Stimulated activated effector memory CD8-positive, alpha-beta T cell treated with anti-CD3 and anti-CD28 coated beads, Interleukin-12 subunit alpha, Interleukin-12 subunit beta, amount 100 ng/mL, for 72 hours (primary cell): ENCODE measurements around the gene SLC25A28.

Experiments used
- ATAC-seq: fragments of 150-1000 bp; cut with Tn5 transposase; 2 replicates; pipeline ENCODE4 v1.10.0; 2021
- DNase-seq, 2 donors: peaks; one replicate each; pipeline ENCODE4 v3.0.0; 2021 to 2022; ENCODE audit warnings: low spot score in 2 of 2
- H3K27ac Mint-ChIP-seq: one replicate; pipeline ENCODE4 v1.8.0; 2022; ENCODE audit warnings: mild to moderate bottlenecking, mixed read lengths
- H3K36me3 Mint-ChIP-seq: one replicate; pipeline ENCODE4 v1.8.0; 2022; ENCODE audit warnings: mild to moderate bottlenecking, mixed read lengths
- H3K4me1 Mint-ChIP-seq: one replicate; pipeline ENCODE4 v1.8.0; 2022; ENCODE audit warnings: mixed read lengths
- H3K4me3 Mint-ChIP-seq: one replicate; pipeline ENCODE4 v1.8.0; 2022; ENCODE audit warnings: mild to moderate bottlenecking, mixed read lengths
- H3K9me3 Mint-ChIP-seq: one replicate; pipeline ENCODE4 v1.8.0; 2022; ENCODE audit warnings: mixed read lengths

SLC25A28 gene, protein sequence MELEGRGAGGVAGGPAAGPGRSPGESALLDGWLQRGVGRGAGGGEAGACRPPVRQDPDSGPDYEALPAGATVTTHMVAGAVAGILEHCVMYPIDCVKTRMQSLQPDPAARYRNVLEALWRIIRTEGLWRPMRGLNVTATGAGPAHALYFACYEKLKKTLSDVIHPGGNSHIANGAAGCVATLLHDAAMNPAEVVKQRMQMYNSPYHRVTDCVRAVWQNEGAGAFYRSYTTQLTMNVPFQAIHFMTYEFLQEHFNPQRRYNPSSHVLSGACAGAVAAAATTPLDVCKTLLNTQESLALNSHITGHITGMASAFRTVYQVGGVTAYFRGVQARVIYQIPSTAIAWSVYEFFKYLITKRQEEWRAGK

DNA sequence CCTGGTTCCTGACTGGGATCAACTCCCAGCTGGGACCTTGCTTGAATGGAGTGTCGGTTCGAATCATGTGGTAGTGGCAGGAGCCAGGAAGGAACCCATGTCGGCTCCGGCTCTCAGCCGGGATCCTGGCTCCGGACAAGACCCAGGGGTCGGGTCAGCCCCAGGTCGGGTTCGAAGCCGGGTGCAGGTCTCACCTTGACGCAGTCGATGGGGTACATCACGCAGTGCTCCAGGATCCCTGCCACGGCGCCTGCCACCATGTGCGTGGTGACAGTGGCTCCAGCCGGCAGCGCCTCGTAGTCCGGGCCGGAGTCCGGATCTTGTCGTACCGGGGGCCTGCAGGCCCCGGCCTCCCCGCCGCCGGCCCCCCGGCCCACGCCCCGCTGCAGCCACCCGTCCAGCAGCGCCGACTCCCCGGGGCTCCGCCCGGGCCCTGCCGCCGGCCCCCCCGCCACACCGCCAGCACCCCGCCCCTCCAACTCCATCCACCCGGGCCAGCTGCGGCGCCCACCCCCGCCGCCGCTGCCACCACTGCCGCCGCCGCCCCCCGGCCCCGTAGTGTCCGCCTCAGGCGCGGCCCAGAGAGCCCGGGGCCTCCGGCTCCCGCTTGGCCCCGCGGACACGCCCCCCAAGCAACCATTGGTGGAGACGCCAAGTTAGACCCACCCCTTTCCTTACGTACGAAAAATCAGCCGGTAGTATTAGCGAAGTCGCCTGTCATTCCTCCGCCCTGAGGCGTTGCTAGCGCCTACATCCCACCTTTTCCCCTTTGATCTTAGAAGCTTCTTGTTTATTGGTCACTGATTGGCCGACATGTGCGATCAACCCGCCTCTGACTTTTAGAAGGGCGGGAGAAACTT lies at the start of gene SLC25A28:
SLC25A28 (minus strand) TSS at position 589 of the 860 bp plus-strand sequence; CDS start at position 485, 104 bp downstream.
- no peaks in the 10 kb centered on the region for H3K9me3 Mint-ChIP-seq
- H3K27ac Mint-ChIP-seq: peak within 1 kb of the TSS; percentile 96
- peaks cover 35% of the 10 kb centered on the region for H3K36me3 Mint-ChIP-seq
- H3K4me1 Mint-ChIP-seq: peaks cover 62% of the 10 kb centered on the region
- DNase-seq (peak; percentile 74 to 78), ATAC-seq (peak; percentile 87)
- H3K4me3 Mint-ChIP-seq: peak within 1 kb of the TSS; percentile 69

DNA sequence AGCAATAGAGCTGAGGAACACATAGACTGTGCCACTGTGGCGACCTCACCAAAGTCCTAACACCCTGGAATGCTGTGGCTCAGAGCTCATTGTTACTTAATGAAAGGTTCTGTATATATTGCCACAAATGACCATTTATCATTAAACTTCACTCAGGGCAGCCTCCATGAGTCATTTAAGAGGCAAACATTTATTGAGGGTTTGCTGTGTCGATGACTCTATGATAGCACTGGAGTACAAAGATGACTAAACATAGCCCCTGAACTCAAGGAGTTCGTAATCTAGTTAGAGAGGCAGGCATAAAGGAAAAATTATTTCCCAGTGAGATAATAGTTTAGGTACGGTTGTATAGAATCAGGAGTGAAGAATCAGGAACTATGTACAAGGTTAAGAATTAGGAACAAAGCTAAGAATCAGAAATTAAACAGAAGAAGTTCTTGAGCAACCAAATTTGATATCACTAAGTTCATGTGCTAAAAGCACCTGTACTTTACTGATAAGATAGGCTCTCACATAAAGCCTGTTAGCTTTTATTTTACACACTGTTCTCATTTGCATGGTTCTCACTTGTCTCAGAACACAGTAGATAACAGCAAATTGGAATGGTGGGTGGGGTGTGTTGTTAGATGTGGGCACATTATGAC lies 47.0 kb upstream of the SLC25A28 start:
- Mint-ChIP-seq H3K4me1 (peaks cover 7% of the 10 kb centered on the region), H3K27ac (no peak overlapping the region), H3K36me3 (peaks cover 61% of the 10 kb centered on the region), H3K9me3 (no peaks in the 10 kb centered on the region), H3K4me3 (no peak overlapping the region)
- DNase-seq (no peak), ATAC-seq (peak; percentile 65)

DNA sequence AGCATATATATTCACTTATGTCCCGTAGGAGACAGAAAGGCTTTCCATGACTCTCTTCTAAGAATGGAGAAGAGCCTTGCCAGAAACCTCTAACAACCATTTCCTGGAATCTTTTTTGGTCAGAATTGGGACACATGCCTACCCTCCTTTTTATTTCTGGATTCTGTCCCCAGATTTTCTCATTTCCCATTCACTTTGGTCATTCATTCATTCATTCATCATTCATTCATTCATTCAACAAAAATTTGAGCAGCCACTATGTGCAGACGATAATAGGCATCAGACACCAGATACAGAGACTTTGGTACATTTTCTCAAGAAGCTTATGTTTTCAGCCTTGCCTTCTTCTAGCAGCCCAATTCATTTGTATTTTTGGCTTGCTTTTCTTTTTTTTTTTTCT lies 45.1 kb upstream of the SLC25A28 start:
- Mint-ChIP-seq H3K4me1 (peaks cover 11% of the 10 kb centered on the region), H3K9me3 (no peaks in the 10 kb centered on the region), H3K4me3 (no peak overlapping the region), H3K27ac (no peak overlapping the region), H3K36me3 (peaks cover 60% of the 10 kb centered on the region)
- no peak for DNase-seq
- ATAC-seq: no peak

DNA sequence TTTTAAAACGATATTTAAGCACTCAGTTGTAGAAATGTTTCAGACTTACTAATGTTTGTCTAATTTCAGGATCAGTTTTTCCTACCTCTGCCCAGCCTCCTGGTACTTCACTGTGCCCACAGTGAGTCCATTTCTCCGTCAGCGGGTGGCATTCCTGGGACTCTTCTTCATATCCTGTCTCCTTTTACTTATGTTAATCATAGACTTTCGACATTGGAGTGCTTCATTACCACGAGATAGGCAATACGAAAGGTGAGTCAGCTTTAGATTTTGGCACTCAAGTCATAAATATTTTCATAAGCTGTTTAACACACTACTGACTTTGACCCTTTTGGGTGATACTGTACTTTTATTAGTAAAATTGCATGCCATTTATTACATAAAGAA lies 41.1 kb upstream of the SLC25A28 start:
- Mint-ChIP-seq H3K27ac (no peak overlapping the region), H3K9me3 (no peaks in the 10 kb centered on the region), H3K4me1 (peaks cover 30% of the 10 kb centered on the region), H3K4me3 (no peak overlapping the region), H3K36me3 (peaks cover 38% of the 10 kb centered on the region)
- ATAC-seq (no peak), DNase-seq (no peak)

DNA sequence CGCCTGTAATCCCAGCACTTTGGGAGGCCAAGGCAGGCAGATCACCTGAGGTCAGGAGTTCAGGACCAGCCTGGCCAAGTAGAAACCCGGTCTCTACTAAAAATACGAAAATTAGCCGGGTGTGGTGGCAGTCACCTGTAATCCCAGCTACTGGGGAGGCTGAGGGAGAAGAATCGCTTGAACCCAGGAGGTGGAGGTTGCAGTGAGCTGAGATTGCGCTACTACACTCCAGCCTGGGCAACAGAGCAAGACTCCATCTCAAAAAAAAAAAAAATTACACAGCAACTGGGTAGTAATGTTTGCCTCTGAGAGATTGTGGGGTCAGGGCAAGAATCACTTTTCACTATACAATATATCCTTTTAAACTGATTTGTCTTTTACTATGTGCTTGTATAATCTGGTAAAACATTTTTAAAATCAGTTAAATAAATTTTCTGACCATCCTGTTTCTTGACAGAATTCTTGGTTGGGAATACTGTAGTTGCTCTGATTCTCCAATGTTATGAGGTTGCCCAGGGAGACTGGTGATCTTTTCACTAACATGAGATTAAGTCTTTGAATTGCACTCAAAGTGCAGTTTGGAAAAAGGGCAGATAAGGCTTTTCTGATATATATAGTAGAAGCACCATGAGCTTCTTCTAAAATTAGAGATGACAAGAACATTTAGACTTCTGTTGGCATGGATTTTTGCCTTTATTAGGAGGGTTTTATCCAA lies 40.6 kb upstream of the SLC25A28 start:
- no peaks in the 10 kb centered on the region for H3K9me3 Mint-ChIP-seq
- ATAC-seq (no peak), DNase-seq (no peak)
- peaks cover 30% of the 10 kb centered on the region for H3K4me1 Mint-ChIP-seq
- peaks cover 33% of the 10 kb centered on the region for H3K36me3 Mint-ChIP-seq
- H3K27ac Mint-ChIP-seq: no peak overlapping the region
- no peak overlapping the region for H3K4me3 Mint-ChIP-seq

DNA sequence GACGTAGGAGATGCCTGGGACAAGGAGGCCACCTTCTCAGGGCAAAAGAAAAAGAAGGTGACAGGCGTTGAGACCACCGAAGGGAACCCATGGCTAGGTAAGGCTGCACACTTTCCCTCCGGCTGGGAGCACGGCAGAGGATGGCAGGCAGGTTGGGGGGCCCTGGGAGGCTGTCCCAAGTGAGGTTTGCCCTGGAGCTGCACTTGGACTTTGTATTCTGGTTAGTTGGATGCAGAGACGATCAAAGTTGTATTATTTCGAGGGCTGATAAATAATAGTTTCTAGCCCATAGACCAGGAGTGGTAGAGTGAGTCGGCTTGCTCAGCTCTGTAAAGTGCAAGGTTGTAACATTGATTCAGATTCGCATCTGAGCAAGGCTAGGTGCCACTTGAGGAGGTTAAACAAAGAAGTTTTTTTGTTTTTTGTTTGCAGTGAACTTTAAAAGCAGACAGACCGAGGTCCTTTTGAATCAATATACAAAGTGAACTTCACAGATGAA lies 39.7 kb upstream of the SLC25A28 start:
- H3K4me1 Mint-ChIP-seq: peaks cover 30% of the 10 kb centered on the region
- peaks cover 24% of the 10 kb centered on the region for H3K36me3 Mint-ChIP-seq
- DNase-seq (no peak), ATAC-seq (no peak)
- peak overlapping the region; percentile 85 for H3K4me3 Mint-ChIP-seq
- peak overlapping the region; percentile 97 for H3K27ac Mint-ChIP-seq
- no peaks in the 10 kb centered on the region for H3K9me3 Mint-ChIP-seq

DNA sequence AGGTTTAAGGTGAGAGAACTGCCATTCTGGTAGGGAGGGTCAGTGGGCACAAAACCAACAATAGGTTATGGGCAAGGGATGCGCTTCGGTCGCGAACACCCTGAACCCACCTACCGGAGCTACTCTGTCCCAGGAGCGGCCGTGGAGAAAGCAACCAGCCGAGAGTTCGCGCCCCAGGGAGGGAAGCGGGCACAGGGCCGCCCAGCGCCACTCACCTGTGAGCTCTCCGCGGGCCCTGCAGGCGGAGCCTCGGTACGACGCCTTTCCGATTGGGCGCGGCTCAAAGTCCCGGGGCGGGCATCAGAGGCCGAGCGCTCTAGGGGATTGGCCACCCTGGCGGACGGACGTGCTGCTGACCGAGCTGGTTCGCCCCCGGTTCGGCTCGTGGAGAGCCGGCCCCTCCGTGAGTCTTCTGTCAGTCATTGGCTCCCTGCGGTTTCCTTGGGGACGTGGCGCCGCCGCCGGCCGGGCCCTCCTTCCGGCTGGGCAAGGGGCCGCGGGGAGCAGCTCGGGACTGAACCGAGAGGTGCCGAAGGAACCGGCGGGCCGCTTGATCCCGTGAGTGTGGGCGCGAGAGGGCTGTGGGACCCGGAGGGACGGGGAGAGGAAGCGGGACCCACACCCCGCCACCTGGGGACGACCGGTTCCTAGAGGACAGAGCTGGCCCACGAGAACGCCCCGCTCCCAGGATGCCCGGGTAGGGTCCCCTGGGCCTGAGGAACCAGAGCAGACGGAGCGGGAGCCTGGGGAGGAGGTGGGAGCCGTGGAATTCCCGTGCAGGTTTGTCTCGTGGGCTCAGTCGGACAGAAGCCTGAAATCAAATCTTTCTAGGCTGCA lies 39.0 kb upstream of the SLC25A28 start, which contains the start of gene ENTPD7:
ENTPD7 (plus strand) TSS at position 479 of the 837 bp plus-strand sequence. CDS start 448 bp downstream, outside the sequence.
- Mint-ChIP-seq H3K9me3 (no peaks in the 10 kb centered on the region), H3K36me3 (peaks cover 20% of the 10 kb centered on the region), H3K4me1 (peaks cover 30% of the 10 kb centered on the region), H3K4me3 (peak within 1 kb of the TSS; percentile 85), H3K27ac (peak within 1 kb of the TSS; percentile 97)
- DNase-seq (peak; percentile 85 to 94), ATAC-seq (peak; percentile 99)

DNA sequence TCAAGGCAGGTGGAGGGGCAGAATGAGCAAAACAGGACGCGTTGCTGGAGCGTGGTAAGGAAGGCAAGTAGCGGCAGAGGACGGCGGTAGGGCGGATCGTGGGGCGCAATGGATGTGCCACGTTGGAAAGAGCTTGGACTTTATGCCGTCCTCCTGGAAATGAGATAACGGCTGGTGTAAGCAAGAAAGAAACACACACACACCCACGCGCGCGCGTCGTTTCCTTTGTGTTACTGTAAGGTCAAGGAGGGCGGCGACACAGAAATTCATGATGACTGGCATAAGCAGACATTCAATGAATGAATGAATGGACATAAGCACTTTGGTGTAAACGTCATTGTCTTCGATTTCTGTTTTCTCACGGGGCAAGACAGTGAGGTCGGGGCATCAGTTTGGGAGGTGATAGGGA lies 38.4 kb upstream of the SLC25A28 start:
- peak overlapping the region; percentile 85 for H3K4me3 Mint-ChIP-seq
- H3K9me3 Mint-ChIP-seq: no peaks in the 10 kb centered on the region
- ATAC-seq: peak; percentile 54
- H3K36me3 Mint-ChIP-seq: peaks cover 15% of the 10 kb centered on the region
- peak; percentile 40 to 74 for DNase-seq
- peaks cover 30% of the 10 kb centered on the region for H3K4me1 Mint-ChIP-seq
- peak overlapping the region; percentile 97 for H3K27ac Mint-ChIP-seq

DNA sequence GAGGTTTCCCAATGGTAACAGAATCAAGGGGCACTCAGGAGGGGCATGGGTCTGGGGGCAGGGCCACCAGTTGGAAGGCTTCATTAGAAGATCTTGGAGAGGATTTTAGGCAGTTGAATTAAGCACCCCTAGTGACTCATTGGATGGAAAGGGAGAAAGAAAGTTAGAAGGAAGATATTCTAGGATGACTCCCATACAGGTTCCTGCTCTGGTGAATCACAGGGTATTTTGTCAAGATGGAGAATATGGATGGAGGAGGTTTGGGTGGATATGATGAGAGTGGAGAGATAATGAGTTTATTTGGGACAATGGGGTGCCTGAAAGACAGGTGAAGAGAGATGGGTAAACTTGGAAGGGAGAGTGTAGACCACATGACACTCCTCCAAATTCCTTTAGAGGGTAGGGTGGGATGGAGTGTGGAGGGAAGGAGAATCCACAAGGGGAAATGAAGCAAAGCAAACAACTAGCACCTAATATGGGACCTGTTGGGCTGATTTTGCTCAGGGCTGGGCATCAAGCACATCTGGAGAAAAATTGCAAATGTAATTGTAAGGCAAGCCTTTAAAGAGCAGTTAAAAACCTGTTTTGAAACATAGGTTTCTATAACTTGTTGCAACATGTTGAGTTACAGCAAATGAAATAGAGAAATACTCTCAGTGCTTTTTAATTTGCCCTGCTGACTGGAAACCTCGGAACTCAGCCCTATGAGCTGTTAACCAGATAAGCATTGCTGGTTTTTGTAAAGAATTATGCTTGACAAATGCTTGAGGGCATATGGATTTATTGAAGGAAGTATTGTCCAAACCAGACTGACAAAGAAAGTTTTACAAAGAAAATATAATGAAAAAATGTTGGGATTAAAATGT lies 36.2 kb upstream of the SLC25A28 start:
- ATAC-seq: no peak
- H3K27ac Mint-ChIP-seq: no peak overlapping the region
- H3K4me1 Mint-ChIP-seq: peaks cover 24% of the 10 kb centered on the region
- no peaks in the 10 kb centered on the region for H3K9me3 Mint-ChIP-seq
- DNase-seq: no peak
- no peak overlapping the region for H3K4me3 Mint-ChIP-seq
- no peaks in the 10 kb centered on the region for H3K36me3 Mint-ChIP-seq

DNA sequence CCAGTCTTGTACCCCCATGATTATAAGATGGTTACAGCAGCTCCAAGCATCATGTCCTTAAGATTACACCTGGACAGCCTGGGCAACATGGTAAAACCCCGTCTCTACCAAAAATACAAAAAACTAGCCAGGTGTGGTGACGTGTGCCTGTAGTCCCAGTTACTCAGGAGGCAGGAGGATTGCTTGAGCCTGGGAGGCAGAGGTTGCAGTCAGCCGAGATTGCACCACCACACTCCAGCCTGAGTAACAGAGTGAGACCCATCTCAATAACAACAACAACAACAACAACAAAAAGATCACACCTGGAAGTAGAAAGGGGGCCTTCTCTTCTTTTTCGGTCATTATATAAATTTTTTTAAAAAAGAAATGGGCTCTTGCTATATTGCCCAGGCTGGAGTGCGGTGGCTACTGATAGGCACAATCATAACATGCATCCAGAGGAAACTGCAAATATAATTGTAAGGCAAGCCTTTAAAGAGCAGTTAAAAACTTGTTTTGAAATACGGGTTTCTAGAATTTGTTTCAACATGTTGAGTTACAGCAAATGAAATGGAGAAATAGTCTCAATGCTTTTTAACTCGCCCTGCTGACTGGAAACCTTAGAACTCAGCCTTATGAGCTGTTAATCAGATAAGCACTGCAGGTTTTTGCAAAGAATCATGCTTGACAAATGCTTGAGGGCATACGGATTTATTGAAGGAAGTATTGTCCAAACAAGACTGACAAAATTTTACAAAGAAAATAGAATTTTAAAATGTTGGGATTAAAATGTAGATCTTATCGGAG lies 34.3 kb upstream of the SLC25A28 start:
- H3K4me3 Mint-ChIP-seq: no peak overlapping the region
- DNase-seq (no peak), ATAC-seq (no peak)
- no peaks in the 10 kb centered on the region for H3K36me3 Mint-ChIP-seq
- no peak overlapping the region for H3K27ac Mint-ChIP-seq
- no peaks in the 10 kb centered on the region for H3K9me3 Mint-ChIP-seq
- H3K4me1 Mint-ChIP-seq: peaks cover 18% of the 10 kb centered on the region

DNA sequence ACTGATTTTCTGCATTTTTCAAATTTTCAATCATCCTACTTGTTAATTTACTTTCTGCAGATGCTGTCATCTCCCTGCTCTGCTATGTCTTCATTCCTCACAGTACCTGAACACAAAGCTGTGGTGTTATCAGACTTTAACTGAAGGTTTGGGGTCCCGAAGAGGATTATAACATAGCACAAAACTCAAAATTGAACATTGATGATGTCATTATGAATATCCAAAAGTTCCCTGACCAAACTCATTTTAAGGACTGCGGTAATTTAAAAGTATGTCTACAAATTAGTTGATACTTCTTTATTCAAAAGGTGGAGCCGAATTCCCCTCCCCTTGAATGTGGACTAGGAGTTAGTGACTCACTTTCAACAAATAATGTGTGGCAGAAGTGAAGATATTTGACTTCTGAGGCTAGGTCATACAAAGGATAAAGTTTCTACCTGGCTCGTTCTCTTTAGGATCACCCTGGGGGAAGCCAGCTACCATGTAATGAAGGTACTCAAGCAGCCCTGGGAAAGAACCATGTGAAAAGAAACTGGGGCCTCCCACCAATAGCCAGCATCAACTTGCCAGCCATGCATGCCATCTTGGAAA lies 32.7 kb upstream of the SLC25A28 start:
- DNase-seq: no peak
- Mint-ChIP-seq H3K9me3 (no peaks in the 10 kb centered on the region), H3K27ac (no peak overlapping the region), H3K4me3 (no peak overlapping the region), H3K4me1 (peaks cover 4% of the 10 kb centered on the region), H3K36me3 (no peaks in the 10 kb centered on the region)
- ATAC-seq: no peak

DNA sequence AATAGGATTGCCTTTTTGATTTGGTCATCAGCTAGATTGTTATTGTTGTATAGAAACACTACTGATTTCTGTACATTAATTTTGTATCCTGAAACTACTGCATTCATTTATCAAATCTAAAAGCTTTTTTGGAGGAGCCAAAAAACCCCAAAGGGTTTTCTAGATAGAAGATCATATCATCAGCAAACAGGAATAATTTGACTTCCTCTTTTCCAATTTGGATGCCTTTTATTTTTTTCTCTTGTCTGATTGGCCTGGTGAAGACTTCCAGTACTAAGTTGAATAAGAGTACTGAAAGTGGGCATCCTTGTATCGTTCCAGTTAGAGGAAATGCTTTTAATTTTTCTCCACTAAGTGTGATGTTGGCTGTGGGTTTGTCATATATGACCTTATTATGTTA lies 28.5 kb upstream of the SLC25A28 start:
- no peak for ATAC-seq
- DNase-seq: no peak
- H3K4me1 Mint-ChIP-seq: no peaks in the 10 kb centered on the region
- H3K27ac Mint-ChIP-seq: no peak overlapping the region
- no peak overlapping the region for H3K4me3 Mint-ChIP-seq
- H3K9me3 Mint-ChIP-seq: no peaks in the 10 kb centered on the region
- no peaks in the 10 kb centered on the region for H3K36me3 Mint-ChIP-seq
